ENCODE results near the gene RHOG.

RHOG gene

GRCh38 chr11:3840870-3841425 lies at the start of gene RHOG:
TSS of gene RHOG (minus strand) at chr11:3840959. CDS start at chr11:3828138, 12,821 bp downstream.
- no peak for DNase-seq

GRCh38 chr11:3890014-3890413 lies 49.3 kb upstream of the RHOG start:
- no peak for DNase-seq

- DNase-seq: no peak
These were observed 48.1 kb upstream of the RHOG start for GRCh38 chr11:3888876-3889275.

DNA sequence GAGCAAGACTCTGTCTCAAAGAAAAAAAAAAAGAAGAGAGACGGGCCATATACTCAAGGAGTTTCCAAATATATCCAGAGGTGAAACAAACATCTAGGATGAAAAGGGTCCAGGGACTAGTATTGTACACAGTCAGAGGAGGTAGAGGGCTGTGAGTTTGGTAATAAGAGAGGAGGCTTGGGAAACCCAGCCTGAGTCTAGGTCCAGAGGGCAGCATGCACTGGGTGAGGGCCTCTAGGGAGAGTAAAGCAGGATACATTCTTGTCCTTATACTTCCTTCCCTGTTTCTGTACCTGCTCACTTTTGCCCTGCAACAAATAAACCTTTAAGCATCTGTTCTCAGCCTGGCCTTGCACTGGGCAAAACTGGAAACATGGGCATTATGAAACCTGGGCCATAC lies 46.2 kb upstream of the RHOG start:
- DNase-seq: no peak

- DNase-seq: no peak
These were observed 45.1 kb upstream of the RHOG start for GRCh38 chr11:3885855-3886254.

DNA sequence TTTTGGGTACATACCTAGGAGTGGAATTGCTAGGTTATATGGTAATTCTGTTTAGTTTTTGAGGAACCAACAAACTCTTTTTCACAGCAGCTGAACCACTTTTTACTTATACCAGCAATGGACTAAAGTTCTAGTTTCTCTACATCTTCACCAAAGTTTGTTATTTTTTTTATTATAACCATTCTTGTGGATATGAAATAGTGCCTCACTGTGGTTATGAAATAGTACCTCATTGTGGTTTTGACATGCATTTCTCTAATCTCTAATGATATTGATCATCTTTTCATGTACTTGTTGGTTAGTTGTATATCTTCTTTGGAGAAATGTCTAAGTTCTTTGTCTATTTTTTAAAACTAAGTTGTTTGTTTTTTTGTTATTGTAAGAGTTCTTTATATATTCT lies 41.9 kb upstream of the RHOG start:
- no peak for DNase-seq

GRCh38 chr11:3880724-3881123 lies 40.0 kb upstream of the RHOG start:
- no peak for DNase-seq

DNA sequence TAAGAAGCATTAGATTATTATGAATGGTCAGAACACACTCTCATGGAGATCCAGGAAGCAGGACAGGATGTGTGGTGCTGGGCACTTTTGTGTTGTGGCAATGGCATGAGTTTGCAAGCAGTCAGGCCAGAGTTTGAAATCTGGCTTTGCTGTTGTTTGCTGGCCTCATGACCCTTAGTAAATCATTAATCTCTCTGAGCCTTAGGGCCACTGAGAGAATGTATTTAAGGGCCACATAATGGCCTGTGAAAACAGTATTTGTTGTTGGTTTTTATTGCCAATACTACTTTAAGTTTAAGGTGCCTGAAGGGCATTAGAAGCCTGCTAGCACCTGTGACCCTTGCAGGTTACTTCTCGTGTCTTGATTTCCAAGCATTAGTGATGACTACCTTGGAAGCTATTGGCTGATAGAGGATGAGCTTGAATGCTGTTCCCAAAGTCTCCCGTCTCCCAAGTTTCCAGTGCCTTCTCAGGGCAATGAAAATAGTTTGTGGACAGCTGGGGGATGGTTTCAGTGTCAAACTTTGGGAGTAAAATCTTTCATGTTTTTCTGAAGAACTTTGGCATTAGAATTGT lies 39.3 kb upstream of the RHOG start:
- DNase-seq: no peak

GRCh38 chr11:3879216-3879966 lies 38.6 kb upstream of the RHOG start:
- DNase-seq: no peak

DNA sequence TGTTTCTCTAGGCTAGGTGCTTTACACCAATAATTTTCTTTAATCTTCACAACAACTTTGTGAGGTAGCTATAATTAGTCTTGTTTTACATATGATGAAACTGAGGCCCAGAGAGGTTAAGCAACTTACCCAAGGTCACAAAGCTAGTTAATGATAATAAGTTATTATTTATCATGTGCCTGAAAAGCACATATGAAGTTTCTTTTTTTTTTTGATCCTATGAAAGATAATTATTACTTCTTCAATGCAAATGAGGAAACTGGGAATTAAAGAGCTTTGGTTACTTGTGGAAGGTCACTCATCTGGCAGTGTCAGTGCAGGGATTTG lies 37.5 kb upstream of the RHOG start:
- no peak for DNase-seq

GRCh38 chr11:3877364-3878257 lies 36.9 kb upstream of the RHOG start:
- no peak for DNase-seq

- no peak for DNase-seq
These were observed 35.9 kb upstream of the RHOG start for GRCh38 chr11:3876613-3877012.

DNA sequence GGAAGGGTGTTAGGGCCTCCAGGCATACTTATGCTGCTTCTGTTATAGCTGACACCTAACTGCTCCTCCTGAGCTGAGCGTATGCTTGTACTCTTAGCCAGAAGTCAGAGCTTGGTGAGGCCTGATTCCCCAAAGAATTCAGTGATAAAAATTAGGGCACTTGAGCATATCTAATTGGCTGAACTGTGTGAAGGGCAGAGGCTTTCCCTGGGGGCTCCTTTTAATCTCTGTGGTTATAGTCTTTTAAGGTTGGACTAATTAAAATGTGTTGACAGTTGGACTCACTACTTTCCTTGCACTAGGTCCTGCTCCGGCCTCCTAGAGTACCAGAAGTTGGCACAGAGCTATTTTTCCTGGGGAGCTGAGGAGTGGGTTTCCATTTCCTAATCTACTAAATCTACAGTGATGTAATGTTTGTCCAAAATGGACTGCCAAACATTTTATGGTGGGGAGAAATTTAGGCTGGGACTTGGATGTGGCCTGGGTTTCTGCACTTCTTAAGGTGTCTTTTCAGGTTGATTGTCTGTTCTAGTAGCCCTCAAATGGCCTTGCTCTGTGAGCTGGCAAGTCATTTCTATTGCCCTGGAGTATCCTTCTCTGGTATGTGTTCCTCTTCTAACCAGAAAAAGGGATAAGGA lies 33.1 kb upstream of the RHOG start:
- no peak for DNase-seq

DNA sequence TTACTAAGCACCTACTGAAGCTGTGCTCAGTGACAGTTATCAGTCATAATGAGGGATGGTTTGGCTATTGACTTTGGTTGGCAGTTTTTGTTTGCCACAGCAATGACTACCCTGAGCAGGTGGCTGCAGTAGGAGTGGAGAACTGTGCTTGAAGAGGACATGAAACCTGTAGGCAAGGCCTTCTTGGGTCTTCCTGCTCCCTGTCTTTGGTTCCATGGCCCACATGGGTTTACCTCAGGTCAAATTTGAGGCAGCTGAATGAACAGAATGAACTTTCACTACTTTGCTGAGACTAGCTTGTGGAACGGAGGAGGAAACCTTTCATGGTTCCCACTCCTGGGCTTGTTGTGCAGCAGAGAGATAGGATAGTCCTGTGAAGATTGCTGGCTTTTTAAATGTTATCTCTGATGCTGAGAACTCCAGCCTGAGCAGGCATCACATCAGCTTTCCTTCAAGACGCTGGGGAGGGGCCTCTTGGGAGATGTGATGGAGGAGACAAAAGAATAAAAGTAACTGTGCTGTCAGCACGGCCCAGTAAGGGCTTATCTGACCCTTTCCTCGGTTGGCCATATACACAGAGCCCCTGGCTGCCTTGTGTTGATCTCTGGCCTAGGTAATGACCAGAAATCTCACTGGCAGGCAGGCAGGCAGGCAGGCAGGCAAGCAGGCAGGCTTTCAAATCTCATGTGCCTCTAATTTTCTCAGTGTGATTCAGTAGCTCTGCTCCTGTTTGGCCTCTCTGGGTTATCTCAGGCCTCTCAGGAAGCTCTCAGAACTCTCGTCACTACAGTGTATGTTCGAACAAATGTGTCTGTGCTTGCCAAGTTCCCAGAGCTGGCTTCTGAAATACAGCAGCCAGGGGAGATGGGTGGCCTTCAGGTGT lies 26.7 kb upstream of the RHOG start:
- peak; percentile 41 for DNase-seq

DNA sequence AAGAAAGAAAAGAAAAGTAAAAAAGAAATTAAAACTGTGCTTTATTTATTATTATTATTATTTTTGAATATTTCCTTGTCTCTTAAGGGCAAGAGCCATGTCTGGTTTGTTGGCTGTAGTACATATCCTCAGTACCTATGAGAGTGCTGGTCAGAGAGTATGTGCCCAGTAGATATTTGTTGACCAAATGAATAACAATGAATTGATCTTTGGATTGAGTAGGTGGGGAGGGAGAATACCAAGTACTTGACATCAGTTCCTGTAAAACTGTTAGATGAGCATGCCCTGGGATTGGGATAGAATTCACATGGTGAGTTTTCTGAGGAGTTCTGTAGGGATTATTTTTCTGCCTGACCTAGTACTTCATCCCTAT lies 26.1 kb upstream of the RHOG start:
- DNase-seq: no peak

DNA sequence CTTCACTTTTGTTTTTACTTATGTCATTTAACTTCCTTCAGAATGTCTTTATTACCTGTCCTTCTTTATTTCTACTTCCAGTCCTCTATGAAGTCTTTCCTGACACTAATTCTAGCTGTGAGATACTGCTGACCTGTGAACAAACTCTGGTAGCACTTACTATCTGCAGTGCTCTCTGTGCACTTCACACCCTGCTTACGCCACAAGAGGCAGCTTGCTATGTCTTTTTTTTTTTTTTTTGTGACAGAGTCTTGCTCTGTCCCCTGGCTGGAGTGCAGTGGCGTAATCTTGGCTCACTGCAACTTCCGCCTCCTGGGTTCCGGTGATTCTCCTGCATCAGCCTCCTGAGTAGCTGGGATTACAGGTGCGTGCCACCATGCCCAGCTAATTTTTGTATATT lies 25.4 kb upstream of the RHOG start:
- no peak for DNase-seq

DNA sequence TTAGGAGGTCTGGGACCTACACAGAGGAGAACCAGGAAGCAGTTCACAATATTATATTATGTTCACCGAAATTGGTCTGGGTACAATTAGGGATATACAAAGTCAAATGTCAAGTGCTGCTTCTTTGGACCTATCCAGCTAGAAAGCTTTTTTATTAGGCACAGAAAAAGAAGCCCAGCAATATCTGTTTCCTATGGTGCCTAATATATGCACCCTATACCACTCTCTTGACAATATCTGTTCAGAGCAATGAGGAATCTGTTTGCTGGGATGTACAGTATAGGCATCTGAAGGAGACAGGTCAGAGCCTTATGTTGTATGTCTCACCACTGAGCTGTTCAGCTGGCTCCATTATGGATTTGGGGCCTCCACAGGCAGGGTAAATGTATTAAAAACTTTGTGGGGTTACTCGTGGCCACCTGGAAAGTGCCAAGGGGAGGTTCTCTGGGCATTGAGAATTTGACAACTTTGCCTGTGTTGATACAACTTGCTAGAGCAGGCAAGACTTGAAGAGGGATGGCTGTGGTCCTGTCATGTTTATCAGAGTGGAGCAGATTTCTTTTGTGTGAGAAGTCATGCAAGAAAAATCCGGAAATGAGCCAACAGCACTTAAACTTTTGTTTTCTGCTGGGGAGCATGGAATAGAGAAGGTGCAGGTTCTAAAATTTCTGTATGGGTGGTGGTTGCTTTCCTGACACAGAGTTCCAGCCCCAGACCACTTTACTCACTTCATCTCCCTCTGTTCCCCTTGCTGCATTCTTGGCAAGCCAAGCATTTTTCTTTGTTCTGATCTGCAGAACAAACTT lies 24.8 kb upstream of the RHOG start:
- DNase-seq: no peak

- DNase-seq: peak; percentile 58
These were observed 20.9 kb upstream of the RHOG start for GRCh38 chr11:3861683-3862082.

- DNase-seq: peak; percentile 65
These were observed 20.2 kb upstream of the RHOG start for GRCh38 chr11:3860898-3861393.

GRCh38 chr11:3860375-3860774 lies 19.6 kb upstream of the RHOG start:
- DNase-seq: no peak

GRCh38 chr11:3859373-3859881 lies 18.7 kb upstream of the RHOG start:
- DNase-seq: no peak
